H1 (cell line): ENCODE data around the gene LAMTOR4. TPM values are rescaled to one million over a fixed set of nuclear protein-coding genes. Genes with fewer than 3 reads are reported as not detected.
A peak's percentile ranks its signal among the peaks of the same experiment; 100 is the strongest.

Experiments used
- CHD2 ChIP-seq: IDR thresholded peaks from 2 replicates; pipeline ENCODE4 v1.6.1; 2012; ENCODE audit warnings: low read length, improper control_type of control experiment
- NRF1 ChIP-seq: IDR thresholded peaks from 2 replicates; pipeline ENCODE4 v1.6.1; 2011; ENCODE audit warnings: mild to moderate bottlenecking, low read depth, low read length, improper control_type of control experiment
- POU5F1 ChIP-seq: IDR thresholded peaks from 2 replicates; pipeline ENCODE4 v1.6.1; 2011; ENCODE audit warnings: low read depth, mild to moderate bottlenecking, low read length, moderate library complexity
- SIRT6 ChIP-seq: IDR thresholded peaks from one replicate; pipeline ENCODE4 v1.7.1; 2012; ENCODE audit warnings: low read length, inconsistent platforms
- SP4 ChIP-seq: IDR thresholded peaks from 2 replicates; pipeline ENCODE4 v1.6.1; 2012; ENCODE audit warnings: low read length, inconsistent platforms
- TAF7 ChIP-seq: optimal IDR thresholded peaks from 2 replicates; pipeline ENCODE3; 2011; ENCODE audit warnings: low read depth, mild to moderate bottlenecking, inconsistent platforms, low read length, moderate library complexity, borderline replicate concordance
- polyA plus RNA-seq, 7 experiments: library from polyadenylated mRNA; depleted of rRNA in 3 of 7; stranded (reverse) in 5 of 7; unstranded in 2 of 7; fragments of >200 nt in 5 of 7; fragments of 200-250 nt in 2 of 7; gene quantifications; 1 replicate in 5 of 7; 2 replicates in 1 of 7; 4 replicates in 1 of 7; pipeline versions ENCODE4 v1.2.1 to v1.2.3, GENCODE V29; 2011 to 2013; ENCODE audit warnings: missing spikeins in 2 of 7, mixed read lengths in 2 of 7
- total RNA-seq: library from RNA; stranded (reverse); fragmentation: NEBNext Ultra II Directional; extraction: Animal tissue kit (Norgen Biotek cat#: 25700); gene quantifications from 2 replicates; pipeline ENCODE4 v1.2.1, GENCODE V29; 2021

LAMTOR4 gene
- total and polyA plus RNA-seq, 2 of the 8 experiments (the other 6 are each of a cell fraction or from before 2014, with no cell fraction given) = 153 to 622 TPM

DNA sequence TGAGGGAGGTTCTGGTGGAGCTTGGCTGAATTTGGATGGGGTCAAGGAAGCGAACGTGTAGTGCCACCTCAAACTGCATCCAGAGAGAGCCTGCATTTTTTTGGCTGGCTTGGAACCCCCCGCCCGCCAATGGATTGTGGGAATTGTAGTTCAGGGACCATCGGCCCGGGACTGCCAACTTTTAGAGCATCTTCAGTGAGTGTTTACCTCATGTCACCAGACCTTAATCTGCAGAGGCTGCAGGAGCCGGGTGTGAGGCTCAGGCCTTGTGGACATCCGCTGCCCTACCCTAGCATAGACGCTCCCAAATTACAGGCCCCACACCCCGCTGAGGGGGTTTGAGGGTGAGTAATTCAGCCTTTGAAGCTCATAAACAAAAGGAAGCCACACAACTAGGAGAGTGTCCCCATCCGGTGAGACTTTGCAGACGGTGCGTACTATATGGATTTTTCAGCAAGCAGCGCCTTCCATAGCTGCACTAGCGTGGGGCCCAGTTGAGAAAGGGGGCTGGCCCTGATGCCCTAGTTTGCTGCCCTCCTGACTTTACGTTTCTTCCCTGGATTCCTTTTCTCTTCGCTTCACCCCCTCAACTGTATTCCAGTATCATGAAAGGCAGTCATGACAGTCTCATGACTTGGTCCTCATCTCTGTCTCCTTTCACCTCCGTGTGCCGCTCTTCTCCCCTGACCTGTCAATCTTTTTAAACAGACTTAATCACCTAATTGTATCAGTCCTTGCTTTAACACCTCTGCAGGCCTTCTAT lies 28.6 kb upstream of the LAMTOR4 start (continued):
- TF ChIP-seq POU5F1 (no peak), SIRT6 (no peak), SP4 (no peak), TAF7 (no peak), CHD2 (0 out of 2 replicates have a peak, but pooled peaks have one; percentile 1), NRF1 (no peak)
